K562 (cell line): ENCODE results near the gene ITIH3. TPM values are rescaled to one million over a fixed set of nuclear protein-coding genes. Genes with fewer than 3 reads are reported as not detected.

Source experiments
- ATAC-seq: fragments of 200-7000 bp; cut with Tn5 transposase; 3 replicates; pipeline ENCODE4 v1.9.1; 2020; ENCODE audit warnings: moderate library complexity
- BruUV-seq: library from RNA; stranded (reverse); fragments of 400-500 nt; replicated peaks from 2 replicates; lab custom pipeline; 2021; lab: Mats Ljungman, UMichigan
- CTCF ChIA-PET: fragments of 300-600 bp; formaldehyde crosslinking; extraction: SDS; loops from one replicate; lab custom pipeline; 2021; ENCODE audit warnings: low intra/inter-chr PET ratio; lab: Yijun Ruan, JAX
- POLR2A ChIA-PET: fragments of 300-600, 350-650 bp; sonication (Branson Sonifier 250); formaldehyde crosslinking; extraction: SDS; loops from one replicate; lab custom pipeline; 2021; ENCODE audit warnings: antibody characterized with exemption, inconsistent platforms; lab: Yijun Ruan, JAX
- DNase-seq, 4 experiments: peaks; one replicate each; pipeline versions ENCODE4 v3.0.0 to v3.0.0-alpha.2; 2011 to 2018; ENCODE audit warnings: low spot score in 3 of 4, mixed read lengths in 3 of 4; ENCODE audit errors: extremely low read depth in 1 of 4
- FAIRE-seq: peaks from 2 replicates; lab custom pipeline; 2011; peaks lifted over from hg19 to GRCh38; lab: Jason Lieb, UNC
- H2AFZ ChIP-seq: 2 replicates; pipeline ENCODE4 v1.6.0; 2011; ENCODE audit warnings: low read depth, low read length, control low read depth, inconsistent platforms
- H3K27ac ChIP-seq: fragments of 200-600 bp; 3 replicates; pipeline ENCODE4 v1.8.0; 2011; ENCODE audit warnings: low read depth, mild to moderate bottlenecking, control low read depth, inconsistent platforms, low read length, moderate library complexity, mixed read lengths; ENCODE audit errors: extremely low read depth
- H3K27me3 ChIP-seq, 2 experiments: fragments of 300-600 bp in 1 of 2; 2 replicates in 1 of 2; 3 replicates in 1 of 2; pipeline versions ENCODE4 v1.6.0 to v1.8.0; 2011; ENCODE audit warnings: inconsistent platforms in 2 of 2, low read length in 2 of 2, mild to moderate bottlenecking in 1 of 2, mixed read lengths in 1 of 2, moderate library complexity in 1 of 2; ENCODE audit not compliant: control insufficient read depth in 2 of 2, insufficient read depth in 2 of 2
- H3K36me3 ChIP-seq: fragments of 300-600 bp; 3 replicates; pipeline ENCODE4 v1.8.0; 2011; ENCODE audit warnings: mild to moderate bottlenecking, low read length, inconsistent platforms; ENCODE audit not compliant: control insufficient read depth, insufficient read depth
- H3K4me1 ChIP-seq, 2 experiments: fragments of 200-600 bp in 1 of 2; replicated peaks in 1 of 2; 2 replicates in 1 of 2; 3 replicates in 1 of 2; pipeline versions ENCODE4 v1.5.1 to v1.8.0; 2011; ENCODE audit warnings: inconsistent platforms in 2 of 2, low read length in 2 of 2, mild to moderate bottlenecking in 1 of 2, mixed read lengths in 1 of 2, moderate library complexity in 1 of 2; ENCODE audit not compliant: control insufficient read depth in 2 of 2, insufficient read depth in 2 of 2
- H3K4me2 ChIP-seq: 2 replicates; pipeline ENCODE4 v1.6.1; 2011; ENCODE audit warnings: low read length, control low read depth, inconsistent platforms, mixed read lengths; ENCODE audit not compliant: insufficient read depth
- H3K4me3 ChIP-seq: fragments of 200-600 bp; sonication (generic), shearing (Covaris generic); 2 replicates; pipeline ENCODE4 v1.5.1; 2016; ENCODE audit warnings: control low read depth, inconsistent platforms
- H3K79me2 ChIP-seq: fragments of 200-600 bp; 3 replicates; pipeline ENCODE4 v1.8.0; 2011; ENCODE audit warnings: low read length, inconsistent platforms; ENCODE audit not compliant: control insufficient read depth, insufficient read depth
- H3K9ac ChIP-seq, 2 experiments: 2 replicates each; pipeline versions ENCODE4 v1.6.0 to v1.6.1; 2011; ENCODE audit warnings: low read depth in 2 of 2, low read length in 2 of 2, control low read depth in 1 of 2, inconsistent platforms in 1 of 2, mild to moderate bottlenecking in 1 of 2, mixed read lengths in 1 of 2; ENCODE audit not compliant: insufficient read depth in 1 of 2
- H3K9me1 ChIP-seq: one replicate; pipeline ENCODE4 v1.6.0; 2011; ENCODE audit warnings: inconsistent platforms, mild to moderate bottlenecking, low read length, moderate library complexity; ENCODE audit not compliant: control insufficient read depth, insufficient read depth
- H3K9me3 ChIP-seq: replicated peaks from 2 replicates; pipeline ENCODE4 v1.5.1; 2011; ENCODE audit warnings: low read depth, low read length, inconsistent platforms; ENCODE audit not compliant: control insufficient read depth, insufficient read depth
- H4K20me1 ChIP-seq: replicated peaks from 2 replicates; pipeline ENCODE4 v1.6.1; 2011; ENCODE audit warnings: low read length, inconsistent platforms, mixed read lengths; ENCODE audit not compliant: control insufficient read depth, insufficient read depth
- RBM34 ChIP-seq: fragments of 200-400 bp; formaldehyde crosslinking; IDR thresholded peaks from 2 replicates; pipeline ENCODE4 v1.6.1; 2018; ENCODE audit warnings: low read length, borderline replicate concordance; ENCODE audit not compliant: insufficient read depth
- WGBS: fragments of 100-300 bp; shearing (Covaris generic); methylation state at CpG from one replicate; pipeline ENCODE4 v1.1.6; 2016; ENCODE audit warnings: low coverage, mixed read lengths; ENCODE audit not compliant: insufficient coverage; ENCODE audit errors: missing lambda C conversion rate; 5-methylcytosine and 5-hydroxymethylcytosine counted together
- in situ Hi-C: fragments of 300-500 bp; cut with MboI; formaldehyde crosslinking; loops from 4 replicates; pipeline ENCODE4 v1.15.0; 2018; ENCODE audit warnings: inconsistent platforms, mixed read lengths
- intact Hi-C: fragments of 100-400 bp; cut with micrococcal nuclease; formaldehyde crosslinking; loops from 2 replicates; pipeline ENCODE4 v1.14.2; 2022
- polyA plus RNA-seq, 8 experiments: library from polyadenylated mRNA; depleted of rRNA in 4 of 8; stranded (reverse) in 5 of 8; unstranded in 3 of 8; fragments of >200 nt; fragmentation: Nextera tagmentation in 2 of 8; fragmentation: Illumina TruSeq in 1 of 8; extraction: Ambion mirVana in 2 of 8; extraction: Trizol in 1 of 8; gene quantifications; 2 replicates each; pipeline versions ENCODE4 v1.2.1 to v1.2.3, GENCODE V29; 2011 to 2014; ENCODE audit warnings: inconsistent platforms in 1 of 8, missing spikeins in 1 of 8
- total RNA-seq, 7 experiments: library from RNA; depleted of rRNA in 6 of 7; stranded (reverse); fragments of >200 nt in 6 of 7; fragmentation: Illumina TruSeq in 2 of 7; extraction: Trizol in 2 of 7; gene quantifications; 2 replicates each; pipeline versions ENCODE4 v1.2.1 to v1.2.3, GENCODE V29; 2011 to 2021; ENCODE audit warnings: low replicate concordance in 1 of 7
- TF ChIP-seq, protein P1 (sequence below): fragments of 250-450 bp; sonication (Bioruptor Pico); IDR thresholded peaks from 2 replicates; pipeline ENCODE4 v1.5.0; 2021

Gene ITIH3
- total and polyA plus RNA-seq, 9 of the 15 experiments (the other 6 are each of a cell fraction or from before 2014, with no cell fraction given): 0.07 to 0.35 TPM; not detected in 7

DNA sequence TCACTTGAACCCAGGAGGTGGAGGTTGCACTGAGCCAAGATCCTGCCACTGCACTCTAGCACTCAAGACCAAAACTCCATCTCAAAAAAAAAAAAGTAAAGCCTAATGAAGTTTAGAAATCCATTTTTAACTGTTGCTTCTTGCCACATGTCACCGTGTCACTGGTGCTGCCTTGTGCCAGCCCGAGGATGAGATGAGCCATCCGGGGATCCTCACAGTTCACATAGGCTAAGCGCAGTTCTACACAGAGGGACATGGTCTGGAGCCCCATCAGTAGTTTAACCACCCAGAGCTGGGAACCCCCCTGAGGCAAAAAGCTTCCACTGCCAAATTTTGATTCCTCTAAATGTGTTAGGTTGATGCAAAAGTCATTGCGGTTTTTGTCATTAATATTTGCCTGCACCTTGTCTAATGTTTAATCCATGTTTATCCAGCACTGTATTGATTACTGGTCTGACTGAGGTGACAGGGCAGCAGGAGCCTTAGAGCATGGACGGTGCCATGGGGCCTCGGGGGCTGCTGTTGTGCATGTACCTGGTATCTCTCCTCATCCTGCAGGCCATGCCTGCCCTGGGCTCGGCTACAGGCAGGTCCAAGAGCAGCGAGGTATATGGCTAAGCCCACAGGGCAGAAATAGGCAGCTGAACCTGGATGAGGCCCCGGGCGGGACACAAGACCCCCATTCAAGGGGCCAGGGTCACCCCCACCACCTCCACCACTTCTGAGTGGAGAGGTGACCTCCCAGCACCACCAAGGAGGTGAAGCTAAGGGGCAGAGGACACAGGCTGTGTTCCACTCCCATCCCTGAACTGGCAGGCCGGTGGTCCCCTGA lies 17.3 kb upstream of the ITIH3 start, which contains the start of gene ITIH1:
TSS of gene ITIH1 (plus strand) at position 473 of the 832 bp plus-strand sequence. CDS start at position 490, 17 bp downstream.
- intact Hi-C loops (no loop called here), in situ Hi-C loops (no loop called here)
- Histone ChIP-seq H2AFZ (no peak within 1 kb of the TSS), H3K9me1 (no peaks in the 10 kb centered on the region), H4K20me1 (no peaks in the 10 kb centered on the region), H3K4me3 (no peak within 1 kb of the TSS), H3K36me3 (no peaks in the 10 kb centered on the region), H3K9ac (no peak within 1 kb of the TSS), H3K27me3 (peaks cover 0 to 17% of the 10 kb centered on the region in 2 experiments; a peak in 2 of 5 replicates), H3K4me2 (no peak within 1 kb of the TSS), H3K79me2 (no peaks in the 10 kb centered on the region), H3K9me3 (no peaks in the 10 kb centered on the region), H3K4me1 (no peaks in the 10 kb centered on the region; a peak in 2 of 5 replicates), H3K27ac (no peak within 1 kb of the TSS)
- no peak for DNase-seq
- ATAC-seq: no peak
- BruUV-seq: no TSS peak
- no peak for FAIRE-seq
- CTCF ChIA-PET: no interaction called here
- WGBS: 23% methylated on average over 11 of the region's 12 CpGs
- TF ChIP-seq, protein P1, sequence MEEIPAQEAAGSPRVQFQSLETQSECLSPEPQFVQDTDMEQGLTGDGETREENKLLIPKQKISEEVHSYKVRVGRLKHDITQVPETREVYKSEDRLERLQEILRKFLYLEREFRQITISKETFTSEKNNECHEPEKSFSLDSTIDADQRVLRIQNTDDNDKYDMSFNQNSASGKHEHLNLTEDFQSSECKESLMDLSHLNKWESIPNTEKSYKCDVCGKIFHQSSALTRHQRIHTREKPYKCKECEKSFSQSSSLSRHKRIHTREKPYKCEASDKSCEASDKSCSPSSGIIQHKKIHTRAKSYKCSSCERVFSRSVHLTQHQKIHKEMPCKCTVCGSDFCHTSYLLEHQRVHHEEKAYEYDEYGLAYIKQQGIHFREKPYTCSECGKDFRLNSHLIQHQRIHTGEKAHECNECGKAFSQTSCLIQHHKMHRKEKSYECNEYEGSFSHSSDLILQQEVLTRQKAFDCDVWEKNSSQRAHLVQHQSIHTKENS (CRISPR knock-in tag): no peak
- TF ChIP-seq RBM34: no peak
- TF ChIP-seq, all 486 proteins: peak for 0
- POLR2A ChIA-PET: no interaction called here
